GM23338 (cell line): ENCODE measurements around the gene LRRC8E. TPM values are rescaled to one million over a fixed set of nuclear protein-coding genes. Genes with fewer than 3 reads are reported as not detected.

Source experiments
- CREB1 ChIP-seq: fragments of 250-450 bp; sonication (Bioruptor Pico); IDR thresholded peaks from 2 replicates; pipeline ENCODE4 v1.5.0; 2020; ENCODE audit warnings: low read depth, mild to moderate bottlenecking, moderate library complexity
- ETS1 ChIP-seq: IDR thresholded peaks from 2 replicates; pipeline ENCODE4 v1.6.1; 2016; ENCODE audit warnings: antibody characterized with exemption
- EZH2 ChIP-seq: fragments of 200-600 bp; sonication (generic); IDR thresholded peaks from one replicate; pipeline ENCODE4 v1.8.0; 2017; ENCODE audit warnings: antibody characterized with exemption, mild to moderate bottlenecking, low read depth; ENCODE audit not compliant: unreplicated experiment
- EZH2phosphoT487 ChIP-seq: fragments of 200-600 bp; sonication (generic); IDR thresholded peaks from one replicate; pipeline ENCODE4 v1.8.1; 2018; ENCODE audit warnings: antibody characterized with exemption; ENCODE audit not compliant: unreplicated experiment
- REST ChIP-seq: IDR thresholded peaks from one replicate; pipeline ENCODE4 v1.6.1; 2018; ENCODE audit warnings: antibody characterized with exemption; ENCODE audit not compliant: unreplicated experiment
- STAT1 ChIP-seq: IDR thresholded peaks from one replicate; pipeline ENCODE4 v1.6.1; 2016; ENCODE audit warnings: antibody characterized with exemption; ENCODE audit not compliant: unreplicated experiment
- ZNF114 ChIP-seq: fragments of 250-450 bp; sonication (Bioruptor Pico); IDR thresholded peaks from 2 replicates; pipeline ENCODE4 v1.5.0; 2020; ENCODE audit warnings: mild to moderate bottlenecking, moderate library complexity
- ZNF331 ChIP-seq: fragments of 250-450 bp; sonication (Bioruptor Pico); IDR thresholded peaks from 2 replicates; pipeline ENCODE4 v1.5.0; 2020; ENCODE audit warnings: low read depth, mild to moderate bottlenecking, moderate library complexity
- ZNF462 ChIP-seq: fragments of 250-450 bp; sonication (Bioruptor Pico); IDR thresholded peaks from 2 replicates; pipeline ENCODE4 v1.5.0; 2020; ENCODE audit warnings: mild to moderate bottlenecking, moderate library complexity
- polyA plus RNA-seq: library from polyadenylated mRNA; unstranded; fragments of >200 nt; fragmentation: Nextera tagmentation; extraction: Ambion mirVana; gene quantifications from 2 replicates; pipeline ENCODE4 v1.2.1, GENCODE V29; 2016
- total RNA-seq: library from RNA; depleted of rRNA; stranded (reverse); fragments of >200 nt; shearing (Covaris generic); gene quantifications from 2 replicates; pipeline ENCODE4 v1.2.3, GENCODE V29; 2014

The LRRC8E gene
- total and polyA plus RNA-seq, 2 experiments from 2014 or later: 0.29 to 4.8 TPM

GRCh38 chr19:7849631-7849999 lies 38.7 kb upstream of the LRRC8E start (continued):
- TF ChIP-seq ZNF462 (CRISPR knock-in tag) (no peak), ZNF331 (no peak), ETS1 (no peak), ZNF114 (no peak), REST (no peak), STAT1 (no peak), EZH2phosphoT487 (no peak), EZH2 (no peak), CREB1 (CRISPR knock-in tag) (no peak)
